B cell (primary cell): ENCODE data around the gene ATCAY. TPM values are rescaled to one million over a fixed set of nuclear protein-coding genes. Genes with fewer than 3 reads are reported as not detected.

ENCODE experiments used
- ATAC-seq: fragments of 200-7000 bp; cut with Tn5 transposase; one replicate; pipeline ENCODE4 v1.10.0; 2021; ENCODE audit warnings: low read depth, mild to moderate bottlenecking, moderate number of reproducible peaks, moderate library complexity
- CTCF ChIA-PET: fragments of 350-600 bp; sonication (Branson Sonifier 250); formaldehyde crosslinking; loops from one replicate; lab custom pipeline; 2021; ENCODE audit warnings: antibody characterized with exemption, inconsistent platforms; lab: Charles Lee
- POLR2A ChIA-PET: fragments of 350-600 bp; sonication (Branson Sonifier 250); formaldehyde crosslinking; loops from one replicate; lab custom pipeline; 2021; ENCODE audit warnings: antibody characterized with exemption; lab: Charles Lee
- DNase-seq: peaks from one replicate; pipeline ENCODE4 v3.0.0; 2013
- H2AFZ ChIP-seq: 2 replicates; pipeline ENCODE4 v1.6.1; 2012; ENCODE audit warnings: mild to moderate bottlenecking, low read depth, low read length; ENCODE audit not compliant: insufficient read depth, poor library complexity, severe bottlenecking
- H3K27ac ChIP-seq, 2 donors: 1 replicate in 1 of 2; 2 replicates in 1 of 2; pipeline ENCODE4 v1.5.1; 2012 to 2013; ENCODE audit warnings: low read length in 2 of 2, mild to moderate bottlenecking in 2 of 2, moderate library complexity in 1 of 2
- H3K27me3 ChIP-seq, 4 experiments: fragments of 200-600 bp in 1 of 4; sonication (generic) in 1 of 4; replicated peaks in 1 of 4; 1 replicate in 2 of 4; 2 replicates in 2 of 4; pipeline versions ENCODE4 v1.6.1 to v1.7.0; 2013 to 2016; ENCODE audit warnings: low read length in 3 of 4, mild to moderate bottlenecking in 2 of 4, mixed read lengths in 1 of 4, moderate library complexity in 1 of 4; ENCODE audit not compliant: insufficient read depth in 4 of 4, control insufficient read depth in 3 of 4; ENCODE audit errors: control extremely low read depth in 1 of 4
- H3K36me3 ChIP-seq, 2 experiments: replicated peaks in 1 of 2; 1 replicate in 1 of 2; 2 replicates in 1 of 2; pipeline versions ENCODE4 v1.6.1 to v1.7.1; 2013; ENCODE audit warnings: low read length in 1 of 2; ENCODE audit not compliant: insufficient read depth in 2 of 2, control insufficient read depth in 1 of 2; ENCODE audit errors: control extremely low read depth in 1 of 2, extremely low read depth in 1 of 2
- H3K4me1 ChIP-seq, 2 donors: fragments of 200-600 bp in 1 of 2; sonication (generic) in 1 of 2; 1 replicate in 1 of 2; 2 replicates in 1 of 2; pipeline versions ENCODE4 v1.5.1 to v1.6.1; 2013 to 2017; ENCODE audit warnings: low read length in 2 of 2; ENCODE audit not compliant: control insufficient read depth in 2 of 2, insufficient read depth in 2 of 2
- H3K4me2 ChIP-seq: replicated peaks from 2 replicates; pipeline ENCODE3; 2012; ENCODE audit warnings: mild to moderate bottlenecking, low read depth, low read length; ENCODE audit not compliant: poor library complexity, severe bottlenecking
- H3K4me3 ChIP-seq, 5 experiments: fragments of 200-600 bp in 1 of 5; sonication (generic) in 1 of 5; 1 replicate in 3 of 5; 2 replicates in 2 of 5; pipeline versions ENCODE4 v1.5.1 to v1.7.0; 2011 to 2016; ENCODE audit warnings: low read length in 4 of 5, mild to moderate bottlenecking in 4 of 5, low read depth in 2 of 5, control low read depth in 1 of 5, moderate library complexity in 1 of 5; ENCODE audit not compliant: insufficient read depth in 1 of 5; ENCODE audit errors: control extremely low read depth in 1 of 5, extremely low read depth in 1 of 5
- H3K79me2 ChIP-seq: fragments of 200-600 bp; sonication (generic); one replicate; pipeline ENCODE4 v1.6.0; 2016; ENCODE audit warnings: low read length; ENCODE audit not compliant: control insufficient read depth, insufficient read depth
- H3K9ac ChIP-seq: fragments of 200-600 bp; sonication (generic); 2 replicates; pipeline ENCODE4 v1.6.1; 2017; ENCODE audit warnings: mild to moderate bottlenecking, low read length, moderate library complexity
- H3K9me3 ChIP-seq, 3 donors: one replicate each; pipeline versions ENCODE4 v1.6.1 to v1.7.1; 2013; ENCODE audit warnings: low read length in 2 of 3; ENCODE audit not compliant: control insufficient read depth in 2 of 3, insufficient read depth in 1 of 3; ENCODE audit errors: control extremely low read depth in 1 of 3
- H4K20me1 ChIP-seq: 2 replicates; pipeline ENCODE4 v1.6.0; 2012; ENCODE audit warnings: mild to moderate bottlenecking, low read length; ENCODE audit not compliant: insufficient read depth, control insufficient read depth, poor library complexity, severe bottlenecking
- H3K27ac Mint-ChIP-seq: one replicate; pipeline ENCODE4 v1.8.0; 2021; ENCODE audit warnings: mixed read lengths
- H3K27me3 Mint-ChIP-seq: one replicate; pipeline ENCODE4 v1.8.0; 2021; ENCODE audit warnings: mixed read lengths
- H3K4me1 Mint-ChIP-seq: one replicate; pipeline ENCODE4 v1.8.0; 2021; ENCODE audit warnings: mixed read lengths
- H3K4me3 Mint-ChIP-seq: one replicate; pipeline ENCODE4 v1.8.0; 2021; ENCODE audit warnings: mixed read lengths
- H3K9me3 Mint-ChIP-seq: one replicate; pipeline ENCODE4 v1.8.0; 2022; ENCODE audit warnings: mixed read lengths; ENCODE audit not compliant: insufficient read depth
- EZH2 ChIP-seq: IDR thresholded peaks from 2 replicates; pipeline ENCODE4 v1.6.1; 2012; ENCODE audit warnings: borderline replicate concordance, low read depth, mild to moderate bottlenecking, moderate library complexity, low read length; ENCODE audit not compliant: insufficient read depth, poor library complexity, severe bottlenecking
- whole genome bisulfite sequencing: methylation state at CpG from one replicate; pipeline ENCODE4 v1.1.5; 2013; ENCODE audit warnings: missing lambda C conversion rate; ENCODE audit not compliant: insufficient coverage; 5-methylcytosine and 5-hydroxymethylcytosine counted together
- intact Hi-C: fragments of 100-400 bp; cut with micrococcal nuclease; formaldehyde crosslinking; loops from one replicate; pipeline ENCODE4 v1.10.0; 2022
- polyA plus RNA-seq: library from polyadenylated mRNA; depleted of rRNA; stranded (reverse); fragments of >200 nt; gene quantifications from 2 replicates; pipeline ENCODE4 v1.2.3, GENCODE V29; 2012
- total RNA-seq, 2 donors: library from RNA; stranded (reverse); fragments of 120-200 nt in 1 of 2; gene quantifications; 1 replicate in 1 of 2; 2 replicates in 1 of 2; pipeline versions ENCODE4 v1.2.3 to v1.2.4, GENCODE V29; 2013 to 2022
- TF ChIP-seq, protein P1 (sequence below): fragments of 200-600 bp; IDR thresholded peaks from one replicate; pipeline ENCODE4 v1.8.0; 2022; ENCODE audit warnings: antibody characterized with exemption, mild to moderate bottlenecking

Gene ATCAY
- total and polyA plus RNA-seq, 2 donors (not counting 1 experiment from before 2014, with no cell fraction given), result not detected

DNA sequence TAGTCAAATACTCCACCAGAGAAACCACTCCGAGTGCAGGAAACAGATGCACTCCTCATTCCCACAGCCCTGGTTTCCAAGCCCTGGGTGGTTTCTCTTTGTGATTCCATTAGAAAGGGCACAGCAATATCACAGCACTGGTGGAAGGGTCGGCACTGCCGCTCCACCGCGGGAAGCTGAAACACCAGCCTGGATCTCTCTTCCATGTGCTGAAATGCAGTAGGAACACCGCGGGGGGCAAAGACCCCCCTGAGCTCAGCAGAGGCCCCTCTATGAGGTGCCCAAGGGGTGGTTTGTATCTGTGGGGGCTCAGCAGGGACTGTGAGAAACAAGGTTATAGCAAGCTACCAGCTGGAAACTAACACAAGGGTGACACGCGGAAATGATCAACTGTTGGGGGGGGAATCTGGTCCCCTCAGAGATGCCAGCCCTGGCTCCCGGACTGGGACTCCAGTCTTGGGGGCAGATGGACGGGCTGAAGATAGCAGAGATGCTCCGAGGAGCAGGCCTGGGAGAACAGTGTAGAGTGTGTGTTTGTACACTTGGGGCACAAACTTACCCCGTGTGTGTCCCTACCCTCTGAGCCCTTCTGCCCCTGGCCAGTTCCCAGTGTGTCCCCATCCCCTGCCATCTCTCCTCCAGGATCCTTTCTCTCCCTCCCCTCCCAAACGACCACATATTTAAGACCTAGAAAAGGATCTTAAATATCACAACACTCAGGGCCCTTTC lies 13.4 kb upstream of the ATCAY start:
- ATAC-seq (no peak), DNase-seq (no peak)
- Histone ChIP-seq H3K4me3 (no peak overlapping the region), H3K27me3 (peaks cover 0 to 33% (median 22%) of the 10 kb centered on the region in 4 experiments), H3K4me1 (peaks cover 0 to 14% of the 10 kb centered on the region in 2 donors), H4K20me1 (no peaks in the 10 kb centered on the region), H3K4me2 (no peak overlapping the region), H3K79me2 (no peaks in the 10 kb centered on the region), H3K27ac (no peak overlapping the region), H2AFZ (no peak overlapping the region), H3K36me3 (no peaks in the 10 kb centered on the region), H3K9me3 (peaks cover 0 to 13% (median 5%) of the 10 kb centered on the region in 3 donors), H3K9ac (no peak overlapping the region)
- intact Hi-C loops, result no loop called here
- Mint-ChIP-seq H3K9me3 (no peaks in the 10 kb centered on the region), H3K4me1 (peaks cover 5% of the 10 kb centered on the region), H3K4me3 (no peak overlapping the region), H3K27ac (no peak overlapping the region), H3K27me3 (peaks cover 40% of the 10 kb centered on the region)
- CTCF ChIA-PET, result interaction anchor here (1.6 kb wide), 1 partner anchor 15 kb away, joined by 4 read pairs; no protein-coding TSS in a partner anchor
- WGBS, result 49% methylated on average over 12 of the region's 14 CpGs
- POLR2A ChIA-PET, result no interaction called here
- TF ChIP-seq, protein P1, sequence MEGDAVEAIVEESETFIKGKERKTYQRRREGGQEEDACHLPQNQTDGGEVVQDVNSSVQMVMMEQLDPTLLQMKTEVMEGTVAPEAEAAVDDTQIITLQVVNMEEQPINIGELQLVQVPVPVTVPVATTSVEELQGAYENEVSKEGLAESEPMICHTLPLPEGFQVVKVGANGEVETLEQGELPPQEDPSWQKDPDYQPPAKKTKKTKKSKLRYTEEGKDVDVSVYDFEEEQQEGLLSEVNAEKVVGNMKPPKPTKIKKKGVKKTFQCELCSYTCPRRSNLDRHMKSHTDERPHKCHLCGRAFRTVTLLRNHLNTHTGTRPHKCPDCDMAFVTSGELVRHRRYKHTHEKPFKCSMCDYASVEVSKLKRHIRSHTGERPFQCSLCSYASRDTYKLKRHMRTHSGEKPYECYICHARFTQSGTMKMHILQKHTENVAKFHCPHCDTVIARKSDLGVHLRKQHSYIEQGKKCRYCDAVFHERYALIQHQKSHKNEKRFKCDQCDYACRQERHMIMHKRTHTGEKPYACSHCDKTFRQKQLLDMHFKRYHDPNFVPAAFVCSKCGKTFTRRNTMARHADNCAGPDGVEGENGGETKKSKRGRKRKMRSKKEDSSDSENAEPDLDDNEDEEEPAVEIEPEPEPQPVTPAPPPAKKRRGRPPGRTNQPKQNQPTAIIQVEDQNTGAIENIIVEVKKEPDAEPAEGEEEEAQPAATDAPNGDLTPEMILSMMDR, result no peak
- no peak for TF ChIP-seq EZH2

GRCh38 chr19:3867971-3868769 lies 12.3 kb upstream of the ATCAY start:
- H3K27me3 ChIP-seq, result peaks cover 0 to 33% (median 22%) of the 10 kb centered on the region in 4 experiments
- Mint-ChIP-seq H3K4me1 (peaks cover 5% of the 10 kb centered on the region), H3K9me3 (no peaks in the 10 kb centered on the region), H3K4me3 (no peak overlapping the region), H3K27ac (no peak overlapping the region), H3K27me3 (peaks cover 44% of the 10 kb centered on the region)
- H3K27ac ChIP-seq, result no peak overlapping the region
- no peak overlapping the region for H3K9ac ChIP-seq
- DNase-seq (no peak), ATAC-seq (no peak)
- peak overlapping the region; percentile 57 for H3K4me2 ChIP-seq
- WGBS, result 19% methylated on average over 20 of the region's 30 CpGs
- H2AFZ ChIP-seq, result peak overlapping the region; percentile 16
- ChIA-PET CTCF (no interaction called here), POLR2A (no interaction called here)
- no peak overlapping the region for H3K4me3 ChIP-seq
- intact Hi-C loops, result no loop called here
- no peaks in the 10 kb centered on the region for H3K36me3 ChIP-seq
- no peaks in the 10 kb centered on the region for H4K20me1 ChIP-seq
- TF ChIP-seq, protein P1, result no peak
- TF ChIP-seq EZH2, result no peak
- peaks cover 0 to 13% (median 5%) of the 10 kb centered on the region in 3 donors for H3K9me3 ChIP-seq
- no peaks in the 10 kb centered on the region for H3K79me2 ChIP-seq
- H3K4me1 ChIP-seq, result peaks cover 0 to 14% of the 10 kb centered on the region in 2 donors
